CD4-positive, alpha-beta T cell (primary cell): ENCODE results near the gene IQCH. TPM values are rescaled to one million over a fixed set of nuclear protein-coding genes. Genes with fewer than 3 reads are reported as not detected.

Experiments used
- ATAC-seq: fragments of 200-7000 bp; cut with Tn5 transposase; one replicate; pipeline ENCODE4 v1.10.0; 2022; ENCODE audit warnings: mild to moderate bottlenecking; ENCODE audit not compliant: poor library complexity
- CTCF ChIA-PET: fragments of 350-600 bp; sonication (Branson Sonifier 250); formaldehyde crosslinking; loops from one replicate; lab custom pipeline; 2021; ENCODE audit warnings: antibody characterized with exemption, inconsistent platforms; lab: Charles Lee
- POLR2A ChIA-PET: fragments of 350-600 bp; sonication (Branson Sonifier 250); formaldehyde crosslinking; loops from one replicate; lab custom pipeline; 2021; ENCODE audit warnings: antibody characterized with exemption, inconsistent platforms; lab: Charles Lee
- DNase-seq, 14 experiments: peaks; one replicate each; pipeline ENCODE4 v3.0.0-alpha.2; 2013 to 2020; ENCODE audit warnings: mixed read lengths in 2 of 14
- H3K27ac ChIP-seq, 2 donors: one replicate each; pipeline versions ENCODE4 v1.5.1 to v1.7.0; 2013; ENCODE audit warnings: low read length in 2 of 2, low read depth in 1 of 2, mild to moderate bottlenecking in 1 of 2
- H3K27me3 ChIP-seq, 2 experiments: 1 replicate in 1 of 2; 2 replicates in 1 of 2; pipeline versions ENCODE4 v1.6.1 to v1.7.0; 2013; ENCODE audit warnings: low read length in 2 of 2, control low read depth in 1 of 2, mild to moderate bottlenecking in 1 of 2, moderate library complexity in 1 of 2; ENCODE audit not compliant: insufficient read depth in 2 of 2, control insufficient read depth in 1 of 2
- H3K36me3 ChIP-seq: one replicate; pipeline ENCODE4 v1.6.1; 2013; ENCODE audit warnings: low read length, control low read depth; ENCODE audit not compliant: insufficient read depth
- H3K4me1 ChIP-seq: one replicate; pipeline ENCODE4 v1.6.1; 2013; ENCODE audit warnings: low read length, control low read depth; ENCODE audit not compliant: insufficient read depth
- H3K4me3 ChIP-seq: one replicate; pipeline ENCODE4 v1.5.1; 2013; ENCODE audit warnings: mild to moderate bottlenecking, low read length, moderate library complexity
- H3K9me3 ChIP-seq, 2 experiments: 1 replicate in 1 of 2; 2 replicates in 1 of 2; pipeline versions ENCODE4 v1.6.1 to v1.7.0; 2013; ENCODE audit warnings: low read length in 2 of 2, mild to moderate bottlenecking in 2 of 2, control low read depth in 1 of 2, moderate library complexity in 1 of 2; ENCODE audit not compliant: control insufficient read depth in 1 of 2, insufficient read depth in 1 of 2
- H3K27ac Mint-ChIP-seq: one replicate; pipeline ENCODE4 v1.8.0; 2020; ENCODE audit warnings: mixed read lengths
- H3K27me3 Mint-ChIP-seq: one replicate; pipeline ENCODE4 v1.8.0; 2021; ENCODE audit warnings: mixed read lengths
- H3K36me3 Mint-ChIP-seq: one replicate; pipeline ENCODE4 v1.8.0; 2021; ENCODE audit warnings: low read depth, mixed read lengths
- H3K4me1 Mint-ChIP-seq: one replicate; pipeline ENCODE4 v1.8.0; 2021; ENCODE audit warnings: low read depth, mixed read lengths
- H3K4me3 Mint-ChIP-seq: one replicate; pipeline ENCODE4 v1.8.0; 2020; ENCODE audit warnings: mild to moderate bottlenecking, mixed read lengths
- H3K9me3 Mint-ChIP-seq: one replicate; pipeline ENCODE4 v1.8.0; 2020; ENCODE audit warnings: mixed read lengths
- CTCF ChIP-seq: fragments of 200-600 bp; IDR thresholded peaks from one replicate; pipeline ENCODE4 v1.8.0; 2022; ENCODE audit warnings: antibody characterized with exemption, mild to moderate bottlenecking
- intact Hi-C, 2 experiments: fragments of 100-400 bp; cut with DNase I in 1 of 2; cut with micrococcal nuclease in 1 of 2; formaldehyde crosslinking; loops; one replicate each; pipeline versions ENCODE4 v1.15.1 to v1.9.0; 2023 to 2025; cut with DNase I, micrococcal nuclease
- total RNA-seq, 174 experiments: library from RNA in 2 of 174; stranded (reverse) in 2 of 174; gene quantifications; one replicate each; pipeline ENCODE4 v1.2.3 and lab custom pipeline; 2021 to 2026

Gene IQCH
- total RNA-seq, 2 experiments from 2014 or later = 0.85 to 1.3 TPM

GRCh38 chr15:67311731-67312130 lies 57.1 kb downstream of the IQCH start:
- Histone ChIP-seq H3K27me3 (no peaks in the 10 kb centered on the region), H3K9me3 (no peaks in the 10 kb centered on the region), H3K4me1 (no peaks in the 10 kb centered on the region), H3K27ac (no peak overlapping the region), H3K36me3 (no peaks in the 10 kb centered on the region), H3K4me3 (no peak overlapping the region)
- no peak for TF ChIP-seq CTCF
- no peak for ATAC-seq
- Mint-ChIP-seq H3K27me3 (no peaks in the 10 kb centered on the region), H3K36me3 (no peaks in the 10 kb centered on the region), H3K4me3 (no peak overlapping the region), H3K4me1 (no peaks in the 10 kb centered on the region), H3K9me3 (no peaks in the 10 kb centered on the region), H3K27ac (no peak overlapping the region)
- ChIA-PET POLR2A (no interaction called here), CTCF (interaction anchor here (1.2 to 1.5 kb wide), 2 partner anchors 21 to 365 kb away, joined by 3 to 7 read pairs; no protein-coding TSS in a partner anchor)
- intact Hi-C loops = no loop called here
- no peak for DNase-seq

GRCh38 chr15:67319961-67320360 lies 65.4 kb downstream of the IQCH start:
- ChIA-PET CTCF (no interaction called here), POLR2A (no interaction called here)
- Mint-ChIP-seq H3K4me3 (no peak overlapping the region), H3K4me1 (no peaks in the 10 kb centered on the region), H3K27me3 (peaks cover 4% of the 10 kb centered on the region), H3K27ac (no peak overlapping the region), H3K36me3 (no peaks in the 10 kb centered on the region), H3K9me3 (no peaks in the 10 kb centered on the region)
- DNase-seq (no peak), ATAC-seq (no peak)
- intact Hi-C loops = no loop called here
- H3K9me3 ChIP-seq = no peaks in the 10 kb centered on the region
- TF ChIP-seq CTCF = no peak
- H3K4me3 ChIP-seq = no peak overlapping the region
- H3K4me1 ChIP-seq = no peaks in the 10 kb centered on the region
- no peaks in the 10 kb centered on the region for H3K27me3 ChIP-seq
- H3K27ac ChIP-seq = no peak overlapping the region
- H3K36me3 ChIP-seq = no peaks in the 10 kb centered on the region

- intact Hi-C loops = no loop called here
- Mint-ChIP-seq H3K27me3 (peaks cover 4% of the 10 kb centered on the region), H3K27ac (no peak overlapping the region), H3K4me1 (no peaks in the 10 kb centered on the region), H3K4me3 (no peak overlapping the region), H3K36me3 (no peaks in the 10 kb centered on the region), H3K9me3 (no peaks in the 10 kb centered on the region)
- Histone ChIP-seq H3K27me3 (no peaks in the 10 kb centered on the region), H3K9me3 (no peaks in the 10 kb centered on the region), H3K27ac (no peak overlapping the region), H3K4me3 (no peak overlapping the region), H3K36me3 (no peaks in the 10 kb centered on the region), H3K4me1 (no peaks in the 10 kb centered on the region)
- no peak for TF ChIP-seq CTCF
- DNase-seq = no peak
- POLR2A ChIA-PET = no interaction called here
- ATAC-seq = no peak
- CTCF ChIA-PET = no interaction called here
These were observed 66.8 kb downstream of the IQCH start for GRCh38 chr15:67321352-67321751.
